Body of pancreas (tissue), 4 donors: ENCODE data around the gene ULK3. TPM values are rescaled to one million over a fixed set of nuclear protein-coding genes. Genes with fewer than 3 reads are reported as not detected.

Experiments used
- ATAC-seq: fragments of 150-250 bp; one replicate; pipeline ENCODE4 v1.9.1; 2016
- DNase-seq, 4 donors: peaks; one replicate each; pipeline ENCODE4 v3.0.0-alpha.2; 2019
- H3K27ac ChIP-seq, 4 donors: fragments of 200-600 bp; sonication (generic); 1 replicate in 3 of 4; 2 replicates in 1 of 4; pipeline versions ENCODE4 v1.5.1 to v1.6.1; 2016 to 2019; ENCODE audit warnings: mild to moderate bottlenecking in 1 of 4, mixed read lengths in 1 of 4, moderate library complexity in 1 of 4
- H3K27me3 ChIP-seq, 2 donors: fragments of 200-600 bp; sonication (generic); one replicate each; pipeline ENCODE4 v1.6.0; 2016; ENCODE audit warnings: mild to moderate bottlenecking in 1 of 2
- H3K36me3 ChIP-seq, 2 donors: fragments of 200-600 bp; sonication (generic); replicated peaks in 1 of 2; 2 replicates each; pipeline ENCODE4 v1.5.1; 2016; ENCODE audit warnings: low read depth in 2 of 2; ENCODE audit not compliant: insufficient read depth in 1 of 2
- H3K4me1 ChIP-seq: fragments of 200-600 bp; sonication (generic); one replicate; pipeline ENCODE4 v1.6.0; 2016
- H3K4me3 ChIP-seq, 2 donors: fragments of 200-600 bp; sonication (generic); 1 replicate in 1 of 2; 2 replicates in 1 of 2; pipeline ENCODE4 v1.5.1; 2016 to 2019
- H3K9me3 ChIP-seq, 3 donors: fragments of 200-600 bp; sonication (generic); 1 replicate in 2 of 3; 2 replicates in 1 of 3; pipeline ENCODE4 v1.5.1; 2016
- POLR2A ChIP-seq, 3 donors: fragments of 450-650 bp; IDR thresholded peaks; one replicate each; pipeline ENCODE4 v1.6.1; 2016; ENCODE audit warnings: antibody characterized with exemption in 3 of 3, mild to moderate bottlenecking in 2 of 3
- WGBS, 2 donors: methylation state at CpG; one replicate each; pipeline ENCODE4 v1.1.5; 2017; 5-methylcytosine and 5-hydroxymethylcytosine counted together
- intact Hi-C: fragments of 100-400 bp; cut with DNase I; formaldehyde crosslinking; loops from one replicate; pipeline ENCODE4 v1.15.1; 2023
- microRNA-seq, 2 donors: library from miRNA; unstranded; fragments of <30 nt; microRNA quantifications; one replicate each; pipeline ENCODE4, GENCODE V29; 2016; ENCODE audit warnings: borderline number of aligned reads in 2 of 2, borderline replicate concordance in 2 of 2
- small RNA-seq: library from RNA; depleted of rRNA; stranded (forward); fragments of <200 nt; gene quantifications from one replicate; pipeline ENCODE3, GENCODE V24; 2016
- total RNA-seq, 2 donors: library from RNA; depleted of rRNA; stranded (reverse); fragments of >200 nt; gene quantifications; one replicate each; pipeline ENCODE4 v1.1.0, GENCODE V29; 2016
- TF ChIP-seq, protein P1 (sequence below), 7 experiments: fragments of 450-650 bp in 4 of 7; fragments of 200-600 bp in 3 of 7; sonication (generic) in 3 of 7; IDR thresholded peaks; one replicate each; pipeline ENCODE4 v1.5.1; 2016 to 2019; ENCODE audit warnings: antibody characterized with exemption in 7 of 7

The ULK3 gene
- total RNA-seq, 2 donors from 2014 or later: 74.2 to 76.3 TPM

GRCh38 chr15:74788042-74788682, 54.8 kb downstream of the ULK3 start:
- WGBS, 2 donors: 56 to 69% methylated on average over 6 to 7 of the region's 7 CpGs
- no peaks in the 10 kb centered on the region for H3K27me3 ChIP-seq
- H3K9me3 ChIP-seq: no peaks in the 10 kb centered on the region
- TF ChIP-seq, protein P1, sequence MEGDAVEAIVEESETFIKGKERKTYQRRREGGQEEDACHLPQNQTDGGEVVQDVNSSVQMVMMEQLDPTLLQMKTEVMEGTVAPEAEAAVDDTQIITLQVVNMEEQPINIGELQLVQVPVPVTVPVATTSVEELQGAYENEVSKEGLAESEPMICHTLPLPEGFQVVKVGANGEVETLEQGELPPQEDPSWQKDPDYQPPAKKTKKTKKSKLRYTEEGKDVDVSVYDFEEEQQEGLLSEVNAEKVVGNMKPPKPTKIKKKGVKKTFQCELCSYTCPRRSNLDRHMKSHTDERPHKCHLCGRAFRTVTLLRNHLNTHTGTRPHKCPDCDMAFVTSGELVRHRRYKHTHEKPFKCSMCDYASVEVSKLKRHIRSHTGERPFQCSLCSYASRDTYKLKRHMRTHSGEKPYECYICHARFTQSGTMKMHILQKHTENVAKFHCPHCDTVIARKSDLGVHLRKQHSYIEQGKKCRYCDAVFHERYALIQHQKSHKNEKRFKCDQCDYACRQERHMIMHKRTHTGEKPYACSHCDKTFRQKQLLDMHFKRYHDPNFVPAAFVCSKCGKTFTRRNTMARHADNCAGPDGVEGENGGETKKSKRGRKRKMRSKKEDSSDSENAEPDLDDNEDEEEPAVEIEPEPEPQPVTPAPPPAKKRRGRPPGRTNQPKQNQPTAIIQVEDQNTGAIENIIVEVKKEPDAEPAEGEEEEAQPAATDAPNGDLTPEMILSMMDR (IDR thresholded peaks at IDR 0.05): no peak
- TF ChIP-seq POLR2A (IDR thresholded peaks at IDR 0.05): peak in 1 of 3 donors; percentile 9
- no peak for DNase-seq
- H3K36me3 ChIP-seq: no peaks in the 10 kb centered on the region
- H3K4me1 ChIP-seq: peaks cover 34% of the 10 kb centered on the region
- peak overlapping the region in 2 of 4 donors; percentile 8 to 70 for H3K27ac ChIP-seq
- intact Hi-C loops: no loop called here
- no peak overlapping the region for H3K4me3 ChIP-seq
- no peak for ATAC-seq

DNA sequence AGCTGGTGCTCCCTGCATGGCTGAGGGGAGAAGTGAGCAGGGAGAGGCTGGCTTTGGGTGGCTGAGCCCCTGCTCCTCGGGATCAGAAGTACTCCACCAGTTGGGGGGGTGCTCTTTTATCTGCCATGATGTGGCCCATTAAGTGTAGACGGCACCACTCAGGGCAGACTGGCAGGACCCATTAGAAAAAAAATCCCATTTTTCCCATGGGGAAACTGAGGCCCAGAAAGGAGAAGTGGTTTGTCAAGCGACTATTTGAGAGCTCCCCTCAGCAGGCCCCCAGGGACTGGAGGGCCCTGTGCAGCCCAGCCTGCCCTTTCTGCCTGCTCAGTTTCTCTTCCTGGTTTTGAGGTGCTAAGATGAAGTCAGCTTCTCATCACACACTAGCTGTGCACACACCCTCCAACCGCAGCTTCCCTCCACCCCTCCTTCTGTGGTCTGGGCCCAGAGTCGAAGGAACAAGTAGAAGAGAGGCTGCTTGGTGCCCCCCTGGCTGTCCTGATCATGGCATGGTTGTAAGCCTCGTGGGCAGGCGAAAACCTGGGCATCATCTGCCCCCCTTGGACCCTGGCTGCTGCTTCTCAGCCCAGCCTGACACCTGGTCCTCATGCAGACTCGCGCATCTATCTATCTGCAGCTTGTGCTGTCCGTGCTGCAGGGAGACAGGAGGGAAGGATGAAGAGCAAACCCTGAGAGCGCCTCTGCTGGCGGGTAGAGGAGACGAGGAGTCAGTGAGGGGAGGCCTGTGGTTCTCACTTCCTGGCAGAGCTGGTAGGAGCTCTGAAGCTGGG, 55.5 kb downstream of the ULK3 start:
- DNase-seq (peak in 2 of 4 donors; percentile 50 to 81), ATAC-seq (no peak)
- TF ChIP-seq POLR2A (IDR thresholded peaks at IDR 0.05): no peak
- TF ChIP-seq, protein P1 (IDR thresholded peaks at IDR 0.05): peak in 1 of 7 experiments; percentile 34
- intact Hi-C loops: no loop called here
- 54 to 70% methylated on average over 11 to 13 of the region's 13 CpGs for whole genome bisulfite sequencing, 2 donors
- no peaks in the 10 kb centered on the region for H3K9me3 ChIP-seq
- H3K36me3 ChIP-seq: no peaks in the 10 kb centered on the region
- no peaks in the 10 kb centered on the region for H3K27me3 ChIP-seq
- no peak overlapping the region for H3K4me3 ChIP-seq
- H3K4me1 ChIP-seq: peaks cover 39% of the 10 kb centered on the region
- peak overlapping the region in 2 of 4 donors; percentile 13 to 70 for H3K27ac ChIP-seq

DNA sequence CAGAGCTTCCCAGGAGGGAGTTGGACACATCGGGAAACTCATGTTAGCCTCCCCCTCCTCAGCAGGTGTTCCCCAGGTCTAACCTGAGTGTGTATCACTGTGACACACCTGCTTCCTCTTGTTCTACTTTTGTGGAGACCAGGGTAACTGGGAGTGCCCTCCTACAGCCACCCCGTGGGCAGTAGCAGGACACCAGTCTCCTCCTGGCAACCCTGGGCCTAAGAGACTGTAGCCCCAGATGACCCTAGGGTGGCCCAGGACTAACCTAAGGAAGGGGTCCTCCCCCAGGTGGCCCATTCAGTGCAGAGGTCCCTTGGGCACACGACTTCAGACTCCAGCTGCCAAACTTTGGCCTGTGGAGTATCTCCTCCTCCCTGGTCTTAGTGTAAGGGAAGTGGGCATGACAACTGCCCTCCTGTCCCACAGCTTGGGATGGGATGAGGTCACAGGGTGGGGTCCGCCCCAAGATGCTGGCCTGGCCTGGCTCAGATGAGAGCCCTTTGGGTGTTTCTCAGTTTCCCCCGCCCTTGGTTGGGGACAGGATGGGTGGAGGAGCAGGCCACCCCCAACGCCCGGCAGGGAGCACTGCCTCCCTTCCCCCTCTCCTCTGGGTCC, 56.3 kb downstream of the ULK3 start:
- ATAC-seq: no peak
- Histone ChIP-seq H3K9me3 (no peaks in the 10 kb centered on the region), H3K4me1 (peaks cover 40% of the 10 kb centered on the region), H3K27ac (peak overlapping the region in 2 of 4 donors; percentile 13 to 70), H3K27me3 (no peaks in the 10 kb centered on the region), H3K36me3 (no peaks in the 10 kb centered on the region), H3K4me3 (no peak overlapping the region)
- intact Hi-C loops: no loop called here
- no peak for DNase-seq
- 70 to 88% methylated on average over 6 to 7 of the region's 7 CpGs for WGBS, 2 donors
- TF ChIP-seq, protein P1 (IDR thresholded peaks at IDR 0.05): no peak
- no peak for TF ChIP-seq POLR2A (IDR thresholded peaks at IDR 0.05)

Small RNA genes lying within 50 kb of the gene (microRNA-seq; reads per million reads assigned to microRNA genes)
- gene MIR4513 (0 reads per million in 2 donors), gene MIR6882 (0 to 0.93 reads per million in 2 donors)

Small RNA genes lying within 50 kb of the gene (small RNA-seq; reads per million reads assigned to genes)
- gene CPLX3: not detected
- gene MIR4513: not detected
- not detected for gene MIR6882

Other genes starting within 250 kb of the ULK3 start
- gene CLK3, start 227.3 kb downstream of the ULK3 start, total RNA-seq: 100 to 1,000 TPM in 1 of 2 donors, 10 to 100 TPM in 1; 48.0 to 126 TPM
- gene EDC3, start 147.1 kb downstream of the ULK3 start, total RNA-seq: 1 to 10 TPM; 6.7 to 9.2 TPM
- gene CYP1A1, start 117.6 kb downstream of the ULK3 start, total RNA-seq: 1 to 10 TPM in 1 of 2 donors, not detected in 1; 1.6 TPM
- not detected for gene CYP1A2, start 94.3 kb downstream of the ULK3 start, total RNA-seq
- gene CSK, start 61.1 kb downstream of the ULK3 start, total RNA-seq: 10 to 100 TPM; 11.2 to 15.2 TPM
- not detected for gene LMAN1L, start 30.3 kb downstream of the ULK3 start, total RNA-seq
- not detected for gene CPLX3, start 16.5 kb downstream of the ULK3 start, total RNA-seq
- gene SCAMP2, start 30.2 kb upstream of the ULK3 start, total RNA-seq: 10 to 100 TPM; 33.5 to 36.9 TPM
- gene MPI, start 46.9 kb upstream of the ULK3 start, total RNA-seq: 10 to 100 TPM; 47.5 to 80.4 TPM
- gene FAM219B, start 63.7 kb upstream of the ULK3 start, total RNA-seq: 10 to 100 TPM; 25.4 to 42.8 TPM
- 10 to 100 TPM; 50.1 to 61.5 TPM for gene COX5A, start 94.9 kb upstream of the ULK3 start, total RNA-seq
- 10 to 100 TPM in 1 of 2 donors, 1 to 10 TPM in 1; 9.1 to 11.5 TPM for gene RPP25, start 113.6 kb upstream of the ULK3 start, total RNA-seq
- gene SCAMP5, start 152.4 kb upstream of the ULK3 start, total RNA-seq: 10 to 100 TPM; 21.1 to 30.4 TPM
- 10 to 100 TPM; 12.5 to 13.2 TPM for gene PPCDC, start 180.4 kb upstream of the ULK3 start, total RNA-seq